ENCODE results near the gene CACNA1A.

DNA sequence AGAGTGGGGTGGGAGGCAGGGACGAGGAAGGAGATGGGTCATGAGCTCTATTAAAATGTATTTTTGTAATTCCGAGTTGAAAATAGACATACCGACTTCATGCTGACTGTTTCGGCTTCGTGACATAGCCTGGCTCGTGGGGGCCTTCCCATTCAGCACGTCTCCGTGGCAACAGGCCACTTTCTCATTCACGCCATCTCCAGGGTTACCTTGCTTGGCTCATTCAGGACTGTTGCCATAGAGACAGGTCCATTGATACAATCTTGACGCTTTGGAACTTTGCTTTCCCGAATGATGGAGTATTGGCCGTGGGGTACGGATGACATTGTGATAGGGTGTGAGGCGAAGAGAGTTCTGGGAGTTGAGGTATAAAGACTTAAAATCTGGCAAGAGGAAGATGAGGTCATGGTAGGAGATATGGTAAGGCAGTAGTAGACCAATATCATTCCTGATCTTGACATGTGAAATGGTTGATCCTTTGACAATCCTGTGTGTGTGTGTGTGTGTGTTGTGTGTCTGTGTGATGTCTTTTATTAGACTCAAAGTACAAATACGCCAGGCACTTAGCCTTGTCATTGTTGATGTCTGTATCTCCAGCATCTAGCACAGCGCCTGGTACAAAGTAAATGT, 97.3 kb downstream of the CACNA1A start:
- TF ChIP-seq, protein P1, sequence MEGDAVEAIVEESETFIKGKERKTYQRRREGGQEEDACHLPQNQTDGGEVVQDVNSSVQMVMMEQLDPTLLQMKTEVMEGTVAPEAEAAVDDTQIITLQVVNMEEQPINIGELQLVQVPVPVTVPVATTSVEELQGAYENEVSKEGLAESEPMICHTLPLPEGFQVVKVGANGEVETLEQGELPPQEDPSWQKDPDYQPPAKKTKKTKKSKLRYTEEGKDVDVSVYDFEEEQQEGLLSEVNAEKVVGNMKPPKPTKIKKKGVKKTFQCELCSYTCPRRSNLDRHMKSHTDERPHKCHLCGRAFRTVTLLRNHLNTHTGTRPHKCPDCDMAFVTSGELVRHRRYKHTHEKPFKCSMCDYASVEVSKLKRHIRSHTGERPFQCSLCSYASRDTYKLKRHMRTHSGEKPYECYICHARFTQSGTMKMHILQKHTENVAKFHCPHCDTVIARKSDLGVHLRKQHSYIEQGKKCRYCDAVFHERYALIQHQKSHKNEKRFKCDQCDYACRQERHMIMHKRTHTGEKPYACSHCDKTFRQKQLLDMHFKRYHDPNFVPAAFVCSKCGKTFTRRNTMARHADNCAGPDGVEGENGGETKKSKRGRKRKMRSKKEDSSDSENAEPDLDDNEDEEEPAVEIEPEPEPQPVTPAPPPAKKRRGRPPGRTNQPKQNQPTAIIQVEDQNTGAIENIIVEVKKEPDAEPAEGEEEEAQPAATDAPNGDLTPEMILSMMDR (IDR thresholded peaks at IDR 0.05; ENCODE audit: low read length), result no peak
- TF ChIP-seq EZH2 (IDR thresholded peaks at IDR 0.05; ENCODE audit: borderline replicate concordance, low read length), result no peak
